Measurements from ENCODE around the gene ARHGAP31.

The ARHGAP31 gene

GRCh38 chr3:119437691-119438258 is 143.6 kb downstream of the ARHGAP31 start:
- no peak for DNase-seq

- DNase-seq: no peak
Observed at GRCh38 chr3:119443179-119443578, 149.0 kb downstream of the ARHGAP31 start.

GRCh38 chr3:119444590-119444989 is 150.4 kb downstream of the ARHGAP31 start:
- DNase-seq: no peak

GRCh38 chr3:119453822-119454221 is 159.6 kb downstream of the ARHGAP31 start:
- DNase-seq: no peak

GRCh38 chr3:119456469-119456868 is 162.3 kb downstream of the ARHGAP31 start:
- no peak for DNase-seq

GRCh38 chr3:119457246-119457645 is 163.1 kb downstream of the ARHGAP31 start:
- no peak for DNase-seq

- peak; percentile 98 for DNase-seq
Observed at GRCh38 chr3:119463171-119464169, 169.3 kb downstream of the ARHGAP31 start, which contains the start of gene TMEM39A. Gene TMEM39A (minus strand): TSS chr3:119463615. CDS start chr3:119462074, 1,541 bp downstream.

GRCh38 chr3:119468041-119468440 is 173.9 kb downstream of the ARHGAP31 start:
- DNase-seq: no peak

GRCh38 chr3:119469418-119470189 is 175.4 kb downstream of the ARHGAP31 start:
- DNase-seq: peak; percentile 19

Measured in fibroblast of skin of back (primary cell).